IPS-11a (cell line): ENCODE results near the gene TMEM59L.

Experiments used
- H3K4me3 ChIP-seq: one replicate; pipeline ENCODE4 v1.5.1; 2013; ENCODE audit warnings: low read depth, low read length, control low read depth

TMEM59L gene

GRCh38 chr19:18636183-18636968 lies 23.7 kb downstream of the TMEM59L start:
- H3K4me3 ChIP-seq = peak overlapping the region; percentile 35

GRCh38 chr19:18636969-18637629 lies 24.4 kb downstream of the TMEM59L start, which contains the start of gene KLHL26:
TSS of gene KLHL26 (plus strand) at chr19:18637028. CDS start at chr19:18637055, 27 bp downstream.
- H3K4me3 ChIP-seq = peak within 1 kb of the TSS; percentile 79

- H3K4me3 ChIP-seq = no peak overlapping the region
Observed at GRCh38 chr19:18637673-18638630, 25.3 kb downstream of the TMEM59L start.

- H3K4me3 ChIP-seq = no peak overlapping the region
Observed at GRCh38 chr19:18639706-18640243, 27.1 kb downstream of the TMEM59L start.

- no peak overlapping the region for H3K4me3 ChIP-seq
Observed at GRCh38 chr19:18644196-18645034, 31.7 kb downstream of the TMEM59L start.

GRCh38 chr19:18645035-18645511 lies 32.4 kb downstream of the TMEM59L start:
- H3K4me3 ChIP-seq = no peak overlapping the region

- no peak overlapping the region for H3K4me3 ChIP-seq
Observed at GRCh38 chr19:18646535-18647370, 34.1 kb downstream of the TMEM59L start.

GRCh38 chr19:18647371-18647767 lies 34.7 kb downstream of the TMEM59L start:
- H3K4me3 ChIP-seq = no peak overlapping the region

- no peak overlapping the region for H3K4me3 ChIP-seq
Observed at GRCh38 chr19:18647807-18648206, 35.1 kb downstream of the TMEM59L start.

GRCh38 chr19:18648973-18649315 lies 36.3 kb downstream of the TMEM59L start:
- H3K4me3 ChIP-seq = no peak overlapping the region

GRCh38 chr19:18649371-18650020 lies 36.8 kb downstream of the TMEM59L start:
- H3K4me3 ChIP-seq = no peak overlapping the region

- H3K4me3 ChIP-seq = no peak overlapping the region
Observed at GRCh38 chr19:18650021-18650390, 37.3 kb downstream of the TMEM59L start.

GRCh38 chr19:18650468-18651041 lies 37.9 kb downstream of the TMEM59L start:
- H3K4me3 ChIP-seq = no peak overlapping the region

- H3K4me3 ChIP-seq = no peak overlapping the region
Observed at GRCh38 chr19:18651300-18651699, 38.6 kb downstream of the TMEM59L start.

- H3K4me3 ChIP-seq = no peak overlapping the region
Observed at GRCh38 chr19:18651733-18652132, 39.1 kb downstream of the TMEM59L start.

GRCh38 chr19:18653853-18654252 lies 41.2 kb downstream of the TMEM59L start:
- H3K4me3 ChIP-seq = no peak overlapping the region

GRCh38 chr19:18654469-18654868 lies 41.8 kb downstream of the TMEM59L start:
- H3K4me3 ChIP-seq = no peak overlapping the region

- H3K4me3 ChIP-seq = no peak overlapping the region
Observed at GRCh38 chr19:18655173-18655844, 42.6 kb downstream of the TMEM59L start.
